HepG2 (cell line): ENCODE results near the gene ZNF425. TPM values are rescaled to one million over a fixed set of nuclear protein-coding genes. Genes with fewer than 3 reads are reported as not detected.
A peak's percentile ranks its signal among the peaks of the same experiment; 100 is the strongest.

Experiments
- ATAC-seq: fragments of 200-7000 bp; cut with Tn5 transposase; 3 replicates; pipeline ENCODE4 v1.9.1; 2020; ENCODE audit warnings: mild to moderate bottlenecking, moderate library complexity
- BruUV-seq: library from RNA; stranded (reverse); fragments of 400-500 nt; replicated peaks from 2 replicates; lab custom pipeline; 2021; lab: Mats Ljungman, UMichigan
- CTCF ChIA-PET: fragments of 300-600 bp; formaldehyde crosslinking; extraction: SDS; loops from one replicate; lab custom pipeline; 2021; ENCODE audit warnings: low total read pairs, inconsistent platforms, low intra/inter-chr PET ratio; lab: Yijun Ruan, JAX
- POLR2A ChIA-PET: fragments of 350-600 bp; sonication (Branson Sonifier 250); formaldehyde crosslinking; loops from one replicate; lab custom pipeline; 2020; ENCODE audit warnings: antibody characterized with exemption, inconsistent platforms; lab: Yijun Ruan, JAX
- DNase-seq: peaks from one replicate; pipeline ENCODE4 v3.0.0-alpha.2; 2015; ENCODE audit warnings: low spot score
- FAIRE-seq: peaks from 3 replicates; lab custom pipeline; 2011; peaks lifted over from hg19 to GRCh38; lab: Jason Lieb, UNC
- H2AFZ ChIP-seq: one replicate; pipeline ENCODE4 v1.6.1; 2011; ENCODE audit warnings: low read length, inconsistent platforms
- H3K27ac ChIP-seq: fragments of 300-600 bp; 3 replicates; pipeline ENCODE4 v1.8.0; 2011; ENCODE audit warnings: mixed run types, mild to moderate bottlenecking, mixed read lengths, low read length, inconsistent platforms; ENCODE audit not compliant: insufficient read depth; ENCODE audit errors: extremely low read length
- H3K27me3 ChIP-seq, 2 experiments: fragments of 200-600 bp in 1 of 2; 2 replicates in 1 of 2; 3 replicates in 1 of 2; pipeline versions ENCODE4 v1.6.0 to v1.8.0; 2011; ENCODE audit warnings: low read length in 2 of 2, mild to moderate bottlenecking in 2 of 2, moderate library complexity in 2 of 2, inconsistent platforms in 1 of 2; ENCODE audit not compliant: insufficient read depth in 2 of 2, control insufficient read depth in 1 of 2
- H3K36me3 ChIP-seq, 2 experiments: fragments of 200-600 bp in 1 of 2; replicated peaks in 1 of 2; 2 replicates in 1 of 2; 3 replicates in 1 of 2; pipeline versions ENCODE4 v1.5.1 to v1.8.0; 2011; ENCODE audit warnings: low read length in 2 of 2, inconsistent platforms in 1 of 2; ENCODE audit not compliant: insufficient read depth in 2 of 2, control insufficient read depth in 1 of 2
- H3K4me1 ChIP-seq: 2 replicates; pipeline ENCODE4 v1.5.1; 2012; ENCODE audit warnings: low read length, inconsistent platforms; ENCODE audit not compliant: insufficient read depth
- H3K4me2 ChIP-seq: 2 replicates; pipeline ENCODE4 v1.6.0; 2011; ENCODE audit warnings: low read depth, low read length, inconsistent platforms
- H3K4me3 ChIP-seq, 3 experiments: fragments of 200-600 bp in 1 of 3; sonication (generic), shearing (Covaris generic) in 1 of 3; replicated peaks in 1 of 3; 2 replicates each; pipeline ENCODE4 v1.5.1; 2011 to 2016; ENCODE audit warnings: low read length in 3 of 3, inconsistent platforms in 2 of 3, low read depth in 2 of 3, mild to moderate bottlenecking in 2 of 3, control low read depth in 1 of 3, mixed read lengths in 1 of 3; ENCODE audit not compliant: insufficient read depth in 1 of 3
- H3K79me2 ChIP-seq: one replicate; pipeline ENCODE4 v1.6.1; 2011; ENCODE audit warnings: low read length, inconsistent platforms; ENCODE audit not compliant: insufficient read depth
- H3K9ac ChIP-seq: 2 replicates; pipeline ENCODE4 v1.6.0; 2011; ENCODE audit warnings: mild to moderate bottlenecking, low read depth, low read length, inconsistent platforms; ENCODE audit not compliant: insufficient read depth
- H3K9me3 ChIP-seq: 2 replicates; pipeline ENCODE4 v1.5.1; 2012; ENCODE audit warnings: mild to moderate bottlenecking, low read length
- H4K20me1 ChIP-seq: 2 replicates; pipeline ENCODE4 v1.6.0; 2011; ENCODE audit warnings: inconsistent platforms, mild to moderate bottlenecking, low read length, moderate library complexity; ENCODE audit not compliant: insufficient read depth
- CEBPB ChIP-seq: IDR thresholded peaks from 2 replicates; pipeline ENCODE4 v1.6.1; 2011; ENCODE audit warnings: low read depth, low read length, improper control_type of control experiment, borderline replicate concordance
- CEBPG ChIP-seq: IDR thresholded peaks from 2 replicates; pipeline ENCODE4 v1.6.1; 2016
- FOSL2 ChIP-seq: sonication (generic); formaldehyde crosslinking; IDR thresholded peaks from 2 replicates; pipeline ENCODE4 v1.4.0; 2020; ENCODE audit warnings: missing genetic modification reagents
- GATAD2A ChIP-seq: IDR thresholded peaks from 2 replicates; pipeline ENCODE4 v1.6.1; 2016
- SOX6 ChIP-seq, 2 experiments: fragments of 450-650 bp in 1 of 2; sonication (generic) in 1 of 2; formaldehyde crosslinking in 1 of 2; IDR thresholded peaks; 2 replicates each; pipeline versions ENCODE4 v1.4.0 to v1.6.1; 2017 to 2020; ENCODE audit warnings: antibody characterized with exemption in 1 of 2, mild to moderate bottlenecking in 1 of 2, missing genetic modification reagents in 1 of 2
- ZSCAN21 ChIP-seq: sonication (generic); formaldehyde crosslinking; IDR thresholded peaks from 2 replicates; pipeline ENCODE4 v1.8.0; 2022; ENCODE audit warnings: mild to moderate bottlenecking, missing genetic modification reagents, moderate library complexity, borderline replicate concordance
- ZSCAN9 ChIP-seq: IDR thresholded peaks from 2 replicates; pipeline ENCODE4 v1.6.1; 2016; ENCODE audit warnings: borderline replicate concordance
- WGBS: methylation state at CpG from one replicate; pipeline ENCODE4 v1.1.6; 2017; ENCODE audit warnings: low lambda C conversion rate; 5-methylcytosine and 5-hydroxymethylcytosine counted together
- in situ Hi-C: cut with HindIII; loops from 2 replicates; pipeline ENCODE4 v1.10.0; 2017; ENCODE audit warnings: low pct_unique_long_range_greater_than_20kb; ENCODE audit not compliant: extremely low pct_ligation_motif_present
- intact Hi-C: fragments of 100-400 bp; cut with micrococcal nuclease; formaldehyde crosslinking; loops from one replicate; pipeline ENCODE4 v1.10.0; 2022; ENCODE audit not compliant: unreplicated experiment
- polyA plus RNA-seq, 8 experiments: library from polyadenylated mRNA; depleted of rRNA in 3 of 8; stranded (reverse) in 7 of 8; unstranded in 1 of 8; fragments of >200 nt; fragmentation: Illumina TruSeq in 4 of 8; extraction: Trizol in 4 of 8; gene quantifications; 2 replicates each; pipeline versions ENCODE4 v1.2.1 to v1.2.3, GENCODE V29; 2011 to 2016; ENCODE audit warnings: low read depth in 4 of 8, missing spikeins in 1 of 8, mixed read lengths in 1 of 8; ENCODE audit not compliant: insufficient read depth in 1 of 8
- total RNA-seq, 5 experiments: library from RNA; depleted of rRNA; stranded (reverse); fragments of >200 nt; fragmentation: Illumina TruSeq; extraction: Trizol; gene quantifications; 2 replicates each; pipeline ENCODE4 v1.2.3, GENCODE V29; 2016; ENCODE audit warnings: low read depth in 1 of 5
- TF ChIP-seq, protein P1 (sequence below): sonication (generic); formaldehyde crosslinking; IDR thresholded peaks from 2 replicates; pipeline ENCODE4 v1.5.0; 2020; ENCODE audit warnings: missing genetic modification reagents
- TF ChIP-seq, protein P2 (sequence below): sonication (generic); formaldehyde crosslinking; IDR thresholded peaks from 2 replicates; pipeline ENCODE4 v1.4.0; 2020; ENCODE audit warnings: missing genetic modification reagents
- TF ChIP-seq, protein P3 (sequence below), 2 experiments: fragments of 450-650 bp in 1 of 2; sonication (generic) in 1 of 2; formaldehyde crosslinking; IDR thresholded peaks; 2 replicates each; pipeline versions ENCODE4 v1.5.0 to v1.8.0; 2020 to 2022; ENCODE audit warnings: mild to moderate bottlenecking in 1 of 2, missing genetic modification reagents in 1 of 2
- TF ChIP-seq, protein P4 (sequence below): sonication (generic); formaldehyde crosslinking; IDR thresholded peaks from 2 replicates; pipeline ENCODE4 v1.5.0; 2020; ENCODE audit warnings: mild to moderate bottlenecking, missing genetic modification reagents, borderline replicate concordance

Gene ZNF425
- total and polyA plus RNA-seq, 2 of the 13 experiments (the other 11 are each of a cell fraction or from before 2014, with no cell fraction given), result 0.51 to 1.1 TPM

DNA sequence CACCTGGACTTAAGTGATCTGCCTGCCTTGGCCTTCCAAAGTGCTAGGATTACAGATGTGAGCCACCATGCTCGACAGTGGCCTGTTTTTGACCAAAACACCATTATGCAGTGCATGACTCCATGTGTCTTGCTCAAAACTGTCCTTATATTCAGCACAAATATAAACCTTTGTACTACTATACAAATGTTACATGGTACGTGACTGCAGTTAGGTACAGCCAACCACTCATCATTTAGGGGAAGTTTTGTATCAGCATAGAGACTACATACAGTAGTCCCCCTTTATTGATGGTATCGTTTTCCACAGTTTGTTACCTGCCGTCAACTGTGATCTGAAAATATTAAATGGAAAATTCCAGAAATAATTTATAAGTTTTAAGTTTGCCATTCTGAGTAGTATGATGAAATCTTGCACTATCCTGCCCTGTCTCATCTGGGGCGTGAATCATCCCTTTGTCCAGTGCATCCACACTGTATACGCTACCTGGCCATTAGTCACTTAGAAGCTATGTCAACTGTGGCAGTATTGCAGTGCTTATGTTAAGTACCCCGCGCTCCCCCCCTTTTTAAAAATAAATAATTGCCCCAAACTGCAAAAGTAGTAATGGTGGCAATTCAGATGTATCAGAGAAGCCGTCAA lies 45.9 kb upstream of the ZNF425 start:
- peak; percentile 52; the same call in 1 of the 3 replicates for ATAC-seq
- intact Hi-C loops, result no loop called here
- no peak for FAIRE-seq
- TF ChIP-seq, protein P1, sequence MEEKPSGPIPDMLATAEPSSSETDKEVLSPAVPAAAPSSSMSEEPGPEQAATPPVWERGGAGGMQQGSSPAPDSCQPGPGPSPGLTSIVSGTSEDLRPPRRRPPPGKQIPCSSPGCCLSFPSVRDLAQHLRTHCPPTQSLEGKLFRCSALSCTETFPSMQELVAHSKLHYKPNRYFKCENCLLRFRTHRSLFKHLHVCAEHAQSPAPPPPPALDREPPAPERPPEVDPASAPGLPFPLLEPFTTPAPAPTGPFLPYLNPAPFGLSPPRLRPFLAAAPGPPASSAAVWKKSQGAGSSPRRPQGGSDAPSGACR, result no peak
- TF ChIP-seq SOX6 (IDR thresholded peaks at IDR 0.05) (no peak), SOX6 (CRISPR knock-in tag; IDR thresholded peaks at IDR 0.05) (0 out of 2 replicates have a peak, but pooled peaks have one; percentile 12), GATAD2A (CRISPR knock-in tag) (peak; percentile 16; the same call in 1 of the 2 replicates), CEBPG (CRISPR knock-in tag) (peak; percentile 66), ZSCAN21 (CRISPR knock-in tag) (peak; percentile 99), CEBPB (0 out of 2 replicates have a peak, but pooled peaks have one; percentile 51), ZSCAN9 (peak; percentile 90; the same call in 1 of the 2 replicates), FOSL2 (CRISPR knock-in tag) (peak; percentile 94)
- TF ChIP-seq, protein P2, sequence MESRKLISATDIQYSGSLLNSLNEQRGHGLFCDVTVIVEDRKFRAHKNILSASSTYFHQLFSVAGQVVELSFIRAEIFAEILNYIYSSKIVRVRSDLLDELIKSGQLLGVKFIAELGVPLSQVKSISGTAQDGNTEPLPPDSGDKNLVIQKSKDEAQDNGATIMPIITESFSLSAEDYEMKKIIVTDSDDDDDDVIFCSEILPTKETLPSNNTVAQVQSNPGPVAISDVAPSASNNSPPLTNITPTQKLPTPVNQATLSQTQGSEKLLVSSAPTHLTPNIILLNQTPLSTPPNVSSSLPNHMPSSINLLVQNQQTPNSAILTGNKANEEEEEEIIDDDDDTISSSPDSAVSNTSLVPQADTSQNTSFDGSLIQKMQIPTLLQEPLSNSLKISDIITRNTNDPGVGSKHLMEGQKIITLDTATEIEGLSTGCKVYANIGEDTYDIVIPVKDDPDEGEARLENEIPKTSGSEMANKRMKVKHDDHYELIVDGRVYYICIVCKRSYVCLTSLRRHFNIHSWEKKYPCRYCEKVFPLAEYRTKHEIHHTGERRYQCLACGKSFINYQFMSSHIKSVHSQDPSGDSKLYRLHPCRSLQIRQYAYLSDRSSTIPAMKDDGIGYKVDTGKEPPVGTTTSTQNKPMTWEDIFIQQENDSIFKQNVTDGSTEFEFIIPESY (CRISPR knock-in tag), result peak; percentile 68; the same call in 1 of the 2 replicates
- TF ChIP-seq, protein P3, sequence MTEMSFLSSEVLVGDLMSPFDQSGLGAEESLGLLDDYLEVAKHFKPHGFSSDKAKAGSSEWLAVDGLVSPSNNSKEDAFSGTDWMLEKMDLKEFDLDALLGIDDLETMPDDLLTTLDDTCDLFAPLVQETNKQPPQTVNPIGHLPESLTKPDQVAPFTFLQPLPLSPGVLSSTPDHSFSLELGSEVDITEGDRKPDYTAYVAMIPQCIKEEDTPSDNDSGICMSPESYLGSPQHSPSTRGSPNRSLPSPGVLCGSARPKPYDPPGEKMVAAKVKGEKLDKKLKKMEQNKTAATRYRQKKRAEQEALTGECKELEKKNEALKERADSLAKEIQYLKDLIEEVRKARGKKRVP (CRISPR knock-in tag; IDR thresholded peaks at IDR 0.05), result peak in 1 of 2 experiments; percentile 98; a peak in 2 of 4 replicates
- TF ChIP-seq, protein P4, sequence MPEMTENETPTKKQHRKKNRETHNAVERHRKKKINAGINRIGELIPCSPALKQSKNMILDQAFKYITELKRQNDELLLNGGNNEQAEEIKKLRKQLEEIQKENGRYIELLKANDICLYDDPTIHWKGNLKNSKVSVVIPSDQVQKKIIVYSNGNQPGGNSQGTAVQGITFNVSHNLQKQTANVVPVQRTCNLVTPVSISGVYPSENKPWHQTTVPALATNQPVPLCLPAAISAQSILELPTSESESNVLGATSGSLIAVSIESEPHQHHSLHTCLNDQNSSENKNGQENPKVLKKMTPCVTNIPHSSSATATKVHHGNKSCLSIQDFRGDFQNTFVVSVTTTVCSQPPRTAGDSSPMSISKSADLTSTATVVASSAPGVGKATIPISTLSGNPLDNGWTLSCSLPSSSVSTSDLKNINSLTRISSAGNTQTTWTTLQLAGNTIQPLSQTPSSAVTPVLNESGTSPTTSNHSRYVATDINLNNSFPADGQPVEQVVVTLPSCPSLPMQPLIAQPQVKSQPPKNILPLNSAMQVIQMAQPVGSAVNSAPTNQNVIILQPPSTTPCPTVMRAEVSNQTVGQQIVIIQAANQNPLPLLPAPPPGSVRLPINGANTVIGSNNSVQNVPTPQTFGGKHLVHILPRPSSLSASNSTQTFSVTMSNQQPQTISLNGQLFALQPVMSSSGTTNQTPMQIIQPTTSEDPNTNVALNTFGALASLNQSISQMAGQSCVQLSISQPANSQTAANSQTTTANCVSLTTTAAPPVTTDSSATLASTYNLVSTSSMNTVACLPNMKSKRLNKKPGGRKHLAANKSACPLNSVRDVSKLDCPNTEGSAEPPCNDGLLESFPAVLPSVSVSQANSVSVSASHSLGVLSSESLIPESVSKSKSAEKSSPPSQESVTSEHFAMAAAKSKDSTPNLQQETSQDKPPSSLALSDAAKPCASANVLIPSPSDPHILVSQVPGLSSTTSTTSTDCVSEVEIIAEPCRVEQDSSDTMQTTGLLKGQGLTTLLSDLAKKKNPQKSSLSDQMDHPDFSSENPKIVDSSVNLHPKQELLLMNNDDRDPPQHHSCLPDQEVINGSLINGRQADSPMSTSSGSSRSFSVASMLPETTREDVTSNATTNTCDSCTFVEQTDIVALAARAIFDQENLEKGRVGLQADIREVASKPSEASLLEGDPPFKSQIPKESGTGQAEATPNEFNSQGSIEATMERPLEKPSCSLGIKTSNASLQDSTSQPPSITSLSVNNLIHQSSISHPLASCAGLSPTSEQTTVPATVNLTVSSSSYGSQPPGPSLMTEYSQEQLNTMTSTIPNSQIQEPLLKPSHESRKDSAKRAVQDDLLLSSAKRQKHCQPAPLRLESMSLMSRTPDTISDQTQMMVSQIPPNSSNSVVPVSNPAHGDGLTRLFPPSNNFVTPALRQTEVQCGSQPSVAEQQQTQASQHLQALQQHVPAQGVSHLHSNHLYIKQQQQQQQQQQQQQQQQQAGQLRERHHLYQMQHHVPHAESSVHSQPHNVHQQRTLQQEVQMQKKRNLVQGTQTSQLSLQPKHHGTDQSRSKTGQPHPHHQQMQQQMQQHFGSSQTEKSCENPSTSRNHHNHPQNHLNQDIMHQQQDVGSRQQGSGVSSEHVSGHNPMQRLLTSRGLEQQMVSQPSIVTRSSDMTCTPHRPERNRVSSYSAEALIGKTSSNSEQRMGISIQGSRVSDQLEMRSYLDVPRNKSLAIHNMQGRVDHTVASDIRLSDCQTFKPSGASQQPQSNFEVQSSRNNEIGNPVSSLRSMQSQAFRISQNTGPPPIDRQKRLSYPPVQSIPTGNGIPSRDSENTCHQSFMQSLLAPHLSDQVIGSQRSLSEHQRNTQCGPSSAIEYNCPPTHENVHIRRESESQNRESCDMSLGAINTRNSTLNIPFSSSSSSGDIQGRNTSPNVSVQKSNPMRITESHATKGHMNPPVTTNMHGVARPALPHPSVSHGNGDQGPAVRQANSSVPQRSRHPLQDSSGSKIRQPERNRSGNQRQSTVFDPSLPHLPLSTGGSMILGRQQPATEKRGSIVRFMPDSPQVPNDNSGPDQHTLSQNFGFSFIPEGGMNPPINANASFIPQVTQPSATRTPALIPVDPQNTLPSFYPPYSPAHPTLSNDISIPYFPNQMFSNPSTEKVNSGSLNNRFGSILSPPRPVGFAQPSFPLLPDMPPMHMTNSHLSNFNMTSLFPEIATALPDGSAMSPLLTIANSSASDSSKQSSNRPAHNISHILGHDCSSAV (CRISPR knock-in tag), result no peak

More for the DNA sequence above, 45.9 kb upstream of the ZNF425 start:
- H3K9ac ChIP-seq, result 0 out of 2 replicates have a peak overlapping the region, but pooled peaks have one; percentile 8
- DNase-seq, result peak; percentile 54
- H3K27ac ChIP-seq, result no peak overlapping the region
- POLR2A ChIA-PET, result no interaction called here
- no TSS peak for BruUV-seq
- H2AFZ ChIP-seq, result no peak overlapping the region
- CTCF ChIA-PET, result no interaction called here
- H3K36me3 ChIP-seq, result peaks cover 10 to 60% of the 10 kb centered on the region in 2 experiments
- no peaks in the 10 kb centered on the region for H3K79me2 ChIP-seq
- H4K20me1 ChIP-seq, result no peaks in the 10 kb centered on the region
- no peak overlapping the region for H3K4me2 ChIP-seq
- H3K27me3 ChIP-seq, result no peaks in the 10 kb centered on the region
- peaks cover 5% of the 10 kb centered on the region; the same call in 1 of the 2 replicates for H3K4me1 ChIP-seq
- 84% methylated on average over 9 of the region's 9 CpGs for WGBS
- in situ Hi-C loops, result no loop called here
- H3K9me3 ChIP-seq, result no peaks in the 10 kb centered on the region
- no peak overlapping the region for H3K4me3 ChIP-seq
